Right hindlimb (tissue), 1 donor: ENCODE data around the gene KIAA1755.
"Not testable (repeated sequence)": the region's sequence is repeated elsewhere in the genome, so short reads cannot be mapped to it uniquely, and the experiment has no call there.

Source experiments
- DNase-seq: peaks from one replicate; pipeline ENCODE4 v3.0.0-alpha.2; 2018

Gene KIAA1755

DNA sequence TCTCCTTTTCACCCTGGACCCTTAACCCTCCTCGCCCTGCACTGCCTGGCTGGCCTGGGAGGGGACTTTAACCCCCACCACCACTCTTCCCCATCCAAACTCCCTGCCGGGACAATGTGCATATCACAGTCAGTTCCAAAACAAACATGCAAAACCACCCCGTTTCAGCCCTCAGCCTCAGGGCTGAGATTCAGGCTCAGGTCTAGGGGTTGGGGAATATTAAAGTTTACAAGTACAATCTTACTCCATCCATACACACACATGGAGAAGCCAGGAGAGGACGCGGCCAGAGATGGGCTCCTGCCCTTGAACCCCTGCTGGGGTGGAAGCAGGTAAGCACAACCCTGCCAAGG is 534 bp downstream of the KIAA1755 start:
- DNase-seq: peak; percentile 49

DNA sequence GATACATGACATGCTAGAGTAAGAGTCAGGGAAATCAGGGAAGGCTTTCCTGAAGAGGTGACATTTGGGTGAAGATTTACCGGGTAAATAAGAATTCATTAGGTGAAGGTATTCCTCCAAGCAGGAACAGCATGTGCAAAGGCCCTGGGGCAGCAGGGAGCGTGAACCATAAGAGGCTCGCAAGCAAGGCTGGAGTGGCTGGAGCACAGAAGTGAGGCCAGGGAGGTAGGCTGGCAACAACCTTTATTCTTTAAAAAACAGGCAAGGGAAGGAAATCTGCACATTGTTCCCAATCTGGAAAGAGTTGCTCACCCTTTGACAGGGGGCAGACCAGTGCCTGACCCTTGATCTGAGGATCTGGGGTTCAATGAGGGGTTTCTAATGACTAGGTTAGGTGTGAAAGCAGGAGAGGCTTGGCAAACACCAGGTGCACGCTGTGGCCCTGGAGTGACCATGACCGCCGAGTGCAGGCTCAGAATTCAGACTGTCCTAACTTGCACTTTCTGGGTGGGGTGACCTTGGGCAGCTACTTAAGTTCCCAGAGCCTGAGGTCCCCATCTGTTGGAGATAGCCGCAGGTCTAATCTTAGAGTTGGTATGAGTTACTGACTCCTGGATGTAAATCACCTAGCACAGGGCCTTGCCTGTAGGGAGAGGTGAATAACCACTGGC is 1.9 kb downstream of the KIAA1755 start:
- DNase-seq: no peak

DNA sequence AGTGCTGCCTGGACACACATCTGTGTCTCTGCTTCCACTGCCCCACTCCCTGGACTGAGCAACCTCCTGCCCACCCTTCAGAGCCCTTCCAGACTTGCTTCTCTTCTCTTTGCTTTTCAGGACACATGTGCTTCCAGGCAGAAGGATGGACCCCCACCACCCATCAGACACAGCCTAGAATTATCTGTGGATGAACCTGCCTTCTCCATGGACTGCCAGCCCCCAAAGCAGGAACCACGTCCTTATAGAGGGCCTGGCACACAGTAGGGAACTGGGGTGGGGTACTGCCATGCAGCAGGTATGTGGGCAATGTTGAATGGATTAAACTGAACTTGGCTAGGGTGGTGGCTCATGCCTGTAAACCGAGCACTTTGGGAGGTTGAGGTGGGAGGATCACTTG is 3.6 kb downstream of the KIAA1755 start:
- DNase-seq: no peak

DNA sequence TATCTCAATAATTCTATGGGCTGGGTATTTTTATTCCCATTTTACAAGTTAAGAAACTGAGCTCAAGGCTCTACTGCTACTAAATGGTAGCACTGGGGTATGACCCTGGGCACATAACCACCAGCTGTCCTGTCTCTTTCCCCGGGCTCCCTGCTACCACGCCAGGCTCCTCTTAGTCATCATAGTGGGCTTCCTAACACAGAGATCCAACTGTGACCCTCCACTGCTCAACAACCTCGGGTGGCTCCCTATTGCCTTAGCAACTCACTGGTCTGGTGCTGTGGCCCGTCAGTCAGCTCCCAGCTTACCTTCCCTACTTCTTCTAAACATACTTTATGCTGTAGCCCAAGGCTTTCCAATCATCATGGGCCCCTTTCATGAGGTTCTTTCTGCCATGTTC is 4.5 kb downstream of the KIAA1755 start:
- no peak for DNase-seq

DNA sequence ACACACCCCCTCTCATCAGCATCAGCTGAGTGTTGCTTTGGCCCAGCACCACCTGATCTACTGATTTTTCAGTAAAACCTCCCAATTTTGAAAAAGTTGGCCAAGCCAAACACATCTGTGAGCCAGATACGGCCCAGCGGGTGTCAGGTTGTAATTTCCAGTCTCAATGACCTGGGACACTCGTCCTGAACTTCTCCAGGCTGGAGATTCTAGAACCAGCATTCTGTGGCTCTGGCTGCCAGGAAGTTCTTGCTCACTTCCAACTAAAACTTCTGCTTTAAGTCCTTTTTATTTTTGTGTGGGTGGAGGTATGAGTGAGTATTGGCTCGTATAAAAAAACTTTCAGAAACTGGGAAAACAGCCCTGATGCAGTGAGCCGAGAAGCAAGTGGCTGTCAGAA is 5.1 kb downstream of the KIAA1755 start:
- peak; percentile 70 for DNase-seq

DNA sequence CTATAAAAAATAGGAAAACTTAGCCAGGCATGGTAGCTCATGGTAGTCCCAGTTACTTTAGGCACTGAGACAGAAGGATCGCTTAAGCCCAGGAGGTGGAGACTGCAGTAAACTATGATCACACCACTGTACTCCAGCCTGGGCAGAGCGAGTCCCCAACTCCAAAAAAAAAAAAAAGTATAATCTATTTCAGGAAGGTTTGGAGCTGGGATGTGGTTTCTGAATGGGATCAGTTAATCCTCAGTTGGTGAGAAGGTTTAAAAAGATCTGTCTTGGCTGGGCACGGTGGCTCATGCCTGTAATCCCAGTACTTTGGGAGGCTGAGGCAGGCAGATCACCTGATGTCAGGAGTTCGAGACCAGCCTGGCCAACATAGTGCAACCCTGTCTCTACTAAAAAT is 5.9 kb downstream of the KIAA1755 start:
- not testable (repeated sequence) for DNase-seq

DNA sequence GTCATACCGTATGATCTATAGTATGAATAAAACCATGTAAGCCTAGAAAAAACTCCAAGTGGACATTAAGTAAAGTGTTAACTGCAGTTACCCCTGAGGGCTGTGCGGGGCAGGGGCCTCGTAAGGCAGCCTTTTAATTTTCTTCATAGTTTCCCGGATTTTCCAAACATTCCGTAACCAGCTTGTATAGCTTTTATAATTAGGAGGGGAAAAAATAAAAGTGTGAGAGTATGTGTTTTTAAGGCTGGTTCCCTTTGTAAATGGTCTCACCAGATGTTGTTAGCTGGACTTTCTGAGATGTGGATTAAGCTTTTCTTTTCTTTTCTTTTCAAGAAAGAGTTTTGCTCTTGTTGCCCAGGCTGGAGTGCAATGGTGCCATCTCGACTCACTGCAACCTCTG is 7.0 kb downstream of the KIAA1755 start:
- DNase-seq: peak; percentile 19

GRCh38 chr20:38252292-38253288 is 7.9 kb downstream of the KIAA1755 start:
- peak; percentile 83 for DNase-seq

GRCh38 chr20:38251441-38251840 is 9.1 kb downstream of the KIAA1755 start:
- DNase-seq: not testable (repeated sequence)

GRCh38 chr20:38250609-38251008 is 9.9 kb downstream of the KIAA1755 start:
- DNase-seq: no peak

GRCh38 chr20:38249536-38250310 is 10.8 kb downstream of the KIAA1755 start:
- DNase-seq: no peak

- DNase-seq: peak; percentile 84
Observed at GRCh38 chr20:38248133-38248532, 12.4 kb downstream of the KIAA1755 start.

- not testable (repeated sequence) for DNase-seq
Observed at GRCh38 chr20:38247725-38248124, 12.8 kb downstream of the KIAA1755 start.

DNA sequence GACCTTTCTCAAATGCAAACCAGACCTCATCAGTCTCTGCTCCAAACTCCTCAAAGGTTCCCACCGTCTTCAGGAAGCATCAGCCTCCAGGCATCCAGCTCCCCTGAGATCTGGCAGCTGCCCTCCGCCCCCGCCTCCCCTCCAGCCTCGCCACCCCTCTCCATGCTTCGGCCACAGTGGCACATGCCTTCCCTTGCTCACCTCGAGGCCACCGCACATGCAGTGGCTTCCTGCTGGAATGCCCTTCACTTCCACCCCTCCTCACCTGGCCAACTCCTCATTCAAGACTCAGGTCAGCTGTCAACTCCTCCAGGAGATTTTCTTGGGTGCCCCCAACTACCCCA is 13.4 kb downstream of the KIAA1755 start:
- no peak for DNase-seq

DNA sequence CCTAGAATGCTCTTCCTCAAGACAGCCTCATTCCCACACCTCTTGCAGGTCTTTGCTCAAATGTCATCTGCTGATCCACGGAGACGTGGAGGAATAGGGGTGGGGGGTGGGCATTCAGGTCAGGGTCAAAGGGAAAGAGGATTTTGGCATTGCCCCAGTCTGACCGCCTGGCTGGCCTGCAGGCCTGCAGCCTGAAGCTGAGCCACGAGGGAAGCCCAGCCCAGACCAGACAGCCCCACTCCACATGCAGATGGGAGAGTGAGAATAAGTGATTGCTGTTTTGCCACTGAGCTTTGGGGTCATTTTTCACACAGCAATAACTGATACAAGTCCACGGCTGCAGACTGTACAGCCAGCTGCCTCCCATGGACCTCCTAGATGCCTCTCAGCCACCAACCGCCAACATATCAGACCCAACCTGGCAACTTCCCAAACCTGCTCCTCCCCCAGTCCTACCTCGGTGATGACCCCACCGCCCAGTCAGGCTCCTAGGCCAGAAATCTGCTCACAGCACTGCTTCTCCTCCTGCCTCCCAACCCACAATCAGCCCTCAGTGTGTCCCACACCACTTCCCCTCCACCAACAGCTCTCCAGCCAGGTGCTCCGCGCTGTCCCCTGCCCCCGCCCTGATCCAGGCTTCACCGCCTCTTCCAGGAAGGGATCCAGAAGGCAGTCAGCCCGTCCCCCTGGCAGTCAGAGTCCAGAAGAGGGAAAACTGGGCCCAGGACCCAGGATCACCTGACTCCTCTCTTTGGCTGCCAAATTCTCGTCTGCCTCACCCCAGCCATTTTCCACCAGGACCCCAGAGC is 14.0 kb downstream of the KIAA1755 start:
- DNase-seq: peak; percentile 93

DNA sequence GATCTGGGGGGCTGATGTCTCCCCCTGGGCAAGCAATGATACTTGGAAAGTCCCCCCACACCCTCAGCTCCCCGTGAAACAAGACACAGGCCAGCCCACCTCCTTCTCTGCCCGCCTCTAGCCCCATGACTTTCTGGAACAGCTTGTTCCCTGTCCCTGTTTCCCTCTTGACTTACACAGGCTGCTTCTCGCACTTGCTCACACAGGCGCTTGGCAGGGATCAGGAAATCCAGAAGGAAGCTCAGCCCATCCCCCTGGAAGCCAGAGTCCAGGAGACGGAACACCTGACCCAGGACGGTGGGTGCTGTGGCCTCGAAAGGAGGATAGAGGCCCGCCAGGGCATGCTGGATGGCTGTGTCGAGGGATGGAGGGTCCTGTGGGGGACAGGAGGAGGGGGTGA is 14.8 kb downstream of the KIAA1755 start:
- no peak for DNase-seq

GRCh38 chr20:38243709-38244020 is 16.9 kb downstream of the KIAA1755 start:
- no peak for DNase-seq

- no peak for DNase-seq
Observed at GRCh38 chr20:38242848-38243708, 17.5 kb downstream of the KIAA1755 start.

GRCh38 chr20:38241201-38241600 is 19.3 kb downstream of the KIAA1755 start:
- no peak for DNase-seq

GRCh38 chr20:38239441-38239840 is 21.1 kb downstream of the KIAA1755 start:
- peak; percentile 58 for DNase-seq

DNA sequence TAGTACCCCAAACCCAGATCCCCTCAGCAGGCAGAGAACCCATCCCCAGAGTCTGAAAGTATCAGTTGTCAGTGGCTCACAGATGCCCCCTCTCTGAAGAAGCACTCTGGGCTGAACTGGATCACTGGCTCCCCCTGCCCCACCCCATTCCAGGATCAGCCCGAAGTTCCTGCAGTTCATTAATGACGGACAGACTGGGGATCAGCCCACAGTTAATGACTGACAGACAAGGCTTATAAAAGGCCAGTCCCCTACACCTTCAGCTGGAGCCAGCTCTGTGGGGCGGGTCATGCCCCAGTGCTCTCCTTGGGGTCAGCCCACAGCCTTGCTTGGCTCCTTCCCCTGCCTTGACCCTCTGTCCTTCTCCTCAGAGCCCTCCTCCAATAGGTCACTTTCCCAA is 21.7 kb downstream of the KIAA1755 start:
- no peak for DNase-seq

DNA sequence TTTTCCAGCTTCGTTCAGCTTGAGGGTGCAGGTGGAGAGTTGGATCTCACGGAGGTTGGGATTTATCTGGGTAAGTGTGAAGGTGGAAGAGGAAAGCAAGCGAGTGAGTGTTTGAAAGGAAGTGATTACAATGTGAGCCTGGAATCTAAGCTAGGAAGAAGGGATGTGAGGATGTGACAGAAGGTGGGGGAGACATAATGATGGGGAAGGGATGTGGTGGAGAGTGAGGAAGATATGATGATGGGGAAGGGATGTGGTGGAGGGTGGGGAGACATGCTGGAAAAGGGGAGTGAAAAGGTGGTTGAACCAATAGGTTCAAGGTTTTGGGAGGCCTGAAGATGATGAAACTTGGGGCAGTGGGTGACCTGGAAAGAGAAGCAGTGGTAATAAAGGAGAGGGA is 23.2 kb downstream of the KIAA1755 start:
- no peak for DNase-seq
